ENCODE measurements around the gene GFPT2. TPM values are rescaled to one million over a fixed set of nuclear protein-coding genes. Genes with fewer than 3 reads are reported as not detected.

The GFPT2 gene
- total and polyA plus RNA-seq, 2 of the 4 experiments (the other 2 are of a cell fraction) = 20.3 to 20.8 TPM

DNA sequence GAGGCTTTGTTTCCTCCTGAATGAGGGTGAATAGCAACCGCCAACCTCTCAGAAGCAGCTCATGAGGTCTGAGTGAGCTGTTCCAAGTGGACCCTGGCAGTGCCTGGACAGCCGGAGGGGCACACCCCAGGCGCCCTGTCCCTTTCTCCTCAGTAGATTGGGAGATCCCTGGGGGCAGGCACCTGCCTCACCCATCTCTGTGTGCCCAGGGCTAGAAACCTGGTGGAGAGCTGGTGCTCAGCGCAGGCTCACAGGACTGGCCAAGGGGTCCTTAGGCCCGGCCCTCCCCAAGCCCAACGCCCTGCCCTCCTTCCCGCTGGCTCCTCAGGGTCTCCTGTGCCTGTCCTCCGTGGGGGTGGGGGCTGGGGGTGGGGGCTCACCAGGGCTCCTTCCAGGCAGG lies 46.3 kb downstream of the GFPT2 start:
- Histone ChIP-seq H4K91ac (ENCODE audit: insufficient read depth, low read depth, low read length) (no peak overlapping the region), H3K14ac (replicated peaks; ENCODE audit: low read depth, low read length) (no peak overlapping the region), H2BK5ac (ENCODE audit: low read depth, low read length, poor library complexity, severe bottlenecking) (no peak overlapping the region), H3K9me3 (ENCODE audit: control insufficient read depth, insufficient read depth, low read length) (no peaks in the 10 kb centered on the region), H2BK120ac (ENCODE audit: low read depth, low read length) (no peak overlapping the region), H3K4me3 (ENCODE audit: insufficient read depth, low read depth, low read length) (no peak overlapping the region), H3K9me1 (ENCODE audit: insufficient read depth, low read length) (0 out of 2 replicates have a peak, but pooled peaks cover 3% of the 10 kb centered on the region), H3K4me1 (ENCODE audit: control insufficient read depth, insufficient read depth, low read length) (no peaks in the 10 kb centered on the region), H2BK20ac (ENCODE audit: low read depth, low read length) (no peak overlapping the region), H4K5ac (ENCODE audit: low read depth, low read length) (no peak overlapping the region), H3K9ac (ENCODE audit: low read depth, low read length) (no peak overlapping the region), H2AK5ac (ENCODE audit: low read depth, low read length) (no peak overlapping the region), H3K18ac (ENCODE audit: low read depth, low read length) (no peak overlapping the region), H3K56ac (ENCODE audit: extremely low read depth, insufficient read depth, low read length) (no peak overlapping the region), H2AFZ (replicated peaks; ENCODE audit: low read length, poor library complexity) (no peak overlapping the region), H4K20me1 (ENCODE audit: insufficient read depth, low read length) (no peaks in the 10 kb centered on the region), H2AK9ac (replicated peaks; ENCODE audit: low read depth, low read length, poor library complexity) (no peak overlapping the region), H3K23ac (ENCODE audit: low read depth, low read length) (no peak overlapping the region), H2BK15ac (ENCODE audit: low read depth, low read length) (no peak overlapping the region), H3K27me3 (ENCODE audit: control insufficient read depth, insufficient read depth, low read length) (no peaks in the 10 kb centered on the region), H3K4me2 (ENCODE audit: low read depth, low read length) (no peak overlapping the region), H3K36me3 (ENCODE audit: control insufficient read depth, insufficient read depth, low read length) (peaks cover 13% of the 10 kb centered on the region), H3K27ac (ENCODE audit: insufficient read depth, low read length) (no peak overlapping the region), H3K79me1 (ENCODE audit: low read depth in 1 of 2, low read length in 2 of 2) (no peaks in the 10 kb centered on the region), H4K8ac (ENCODE audit: low read depth in 2 of 2, low read length in 2 of 2) (no peak overlapping the region), H3K4ac (ENCODE audit: low read depth, low read length) (no peak overlapping the region)
- dilution Hi-C loops (cut with HindIII; ENCODE audit: low sequenced_read_pairs, unreplicated experiment) = no loop called here
- ChIA-PET CTCF (interaction anchor here (1.8 kb wide), 1 partner anchor 9 kb away, joined by 5 read pairs; no protein-coding TSS in a partner anchor), POLR2A (ENCODE audit: unreplicated experiment) (no interaction called here)
- in situ Hi-C loops (cut with MboI; ENCODE audit: low sequenced_read_pairs) = no loop called here
- no peak for TF ChIP-seq RAD21 (IDR thresholded peaks at IDR 0.05; ENCODE audit: low read length)
- TF ChIP-seq, protein P1, sequence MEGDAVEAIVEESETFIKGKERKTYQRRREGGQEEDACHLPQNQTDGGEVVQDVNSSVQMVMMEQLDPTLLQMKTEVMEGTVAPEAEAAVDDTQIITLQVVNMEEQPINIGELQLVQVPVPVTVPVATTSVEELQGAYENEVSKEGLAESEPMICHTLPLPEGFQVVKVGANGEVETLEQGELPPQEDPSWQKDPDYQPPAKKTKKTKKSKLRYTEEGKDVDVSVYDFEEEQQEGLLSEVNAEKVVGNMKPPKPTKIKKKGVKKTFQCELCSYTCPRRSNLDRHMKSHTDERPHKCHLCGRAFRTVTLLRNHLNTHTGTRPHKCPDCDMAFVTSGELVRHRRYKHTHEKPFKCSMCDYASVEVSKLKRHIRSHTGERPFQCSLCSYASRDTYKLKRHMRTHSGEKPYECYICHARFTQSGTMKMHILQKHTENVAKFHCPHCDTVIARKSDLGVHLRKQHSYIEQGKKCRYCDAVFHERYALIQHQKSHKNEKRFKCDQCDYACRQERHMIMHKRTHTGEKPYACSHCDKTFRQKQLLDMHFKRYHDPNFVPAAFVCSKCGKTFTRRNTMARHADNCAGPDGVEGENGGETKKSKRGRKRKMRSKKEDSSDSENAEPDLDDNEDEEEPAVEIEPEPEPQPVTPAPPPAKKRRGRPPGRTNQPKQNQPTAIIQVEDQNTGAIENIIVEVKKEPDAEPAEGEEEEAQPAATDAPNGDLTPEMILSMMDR (conservative IDR thresholded peaks at IDR 0.05; ENCODE audit: low read depth, low read length) = no peak
- TF ChIP-seq, protein P2, sequence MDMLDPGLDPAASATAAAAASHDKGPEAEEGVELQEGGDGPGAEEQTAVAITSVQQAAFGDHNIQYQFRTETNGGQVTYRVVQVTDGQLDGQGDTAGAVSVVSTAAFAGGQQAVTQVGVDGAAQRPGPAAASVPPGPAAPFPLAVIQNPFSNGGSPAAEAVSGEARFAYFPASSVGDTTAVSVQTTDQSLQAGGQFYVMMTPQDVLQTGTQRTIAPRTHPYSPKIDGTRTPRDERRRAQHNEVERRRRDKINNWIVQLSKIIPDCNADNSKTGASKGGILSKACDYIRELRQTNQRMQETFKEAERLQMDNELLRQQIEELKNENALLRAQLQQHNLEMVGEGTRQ (IDR thresholded peaks at IDR 0.05; ENCODE audit: low read depth, low read length) = no peak
- no peak for TF ChIP-seq POLR2A (IDR thresholded peaks at IDR 0.05; ENCODE audit: low read depth, low read length)
- no peak for TF ChIP-seq NFE2L2 (IDR thresholded peaks at IDR 0.05; ENCODE audit: low read depth, low read length)
- TF ChIP-seq CHD1 (IDR thresholded peaks at IDR 0.05; ENCODE audit: low read depth, low read length) = no peak
- no peak for TF ChIP-seq MAZ (IDR thresholded peaks at IDR 0.05; ENCODE audit: borderline replicate concordance, low read depth, low read length)
- TF ChIP-seq RCOR1 (IDR thresholded peaks at IDR 0.05; ENCODE audit: insufficient replicate concordance, low read length) = no peak
- TF ChIP-seq MAFK (IDR thresholded peaks at IDR 0.05; ENCODE audit: low read depth, low read length) = no peak
- ATAC-seq (ENCODE audit: low read depth) (no peak), DNase-seq (no peak)
- WGBS, 2 experiments (ENCODE audit: extremely low coverage in 2 of 2, insufficient read length in 1 of 2) = 83% methylated on average over 1 of the region's 8 CpGs; no CpG with 5 or more reads in 1 of the 2 experiments
- intact Hi-C loops (cut with micrococcal nuclease) = no loop called here
- BruUV-seq (replicated peaks) = no TSS peak

Data from IMR-90 (cell line).